ENCODE results near the gene BRD4. TPM values are rescaled to one million over a fixed set of nuclear protein-coding genes. Genes with fewer than 3 reads are reported as not detected.

Gene BRD4
- total RNA-seq, 1 experiment from 2014 or later = 144 TPM

- Histone ChIP-seq H3K79me1 (ENCODE audit: insufficient read depth, low read depth, low read length, poor library complexity, severe bottlenecking) (no peaks in the 10 kb centered on the region), H4K20me1 (ENCODE audit: control insufficient read depth, insufficient read depth, insufficient read length) (no peaks in the 10 kb centered on the region), H3K4ac (ENCODE audit: low read depth, low read length) (no peak overlapping the region), H2BK5ac (ENCODE audit: insufficient read length, low read length) (no peak overlapping the region), H3K23me2 (ENCODE audit: insufficient read length, low read depth, low read length, poor library complexity, severe bottlenecking) (peaks cover 8% of the 10 kb centered on the region), H4K8ac (replicated peaks; ENCODE audit: insufficient read length, low read depth, low read length) (no peak overlapping the region), H3K23ac (ENCODE audit: insufficient read length, low read depth, low read length) (no peak overlapping the region), H3K4me1 (ENCODE audit: insufficient read depth, low read length) (peaks cover 2% of the 10 kb centered on the region; the same call in 1 of the 2 replicates), H3K14ac (ENCODE audit: insufficient read depth, low read length) (no peak overlapping the region), H4K91ac (ENCODE audit: insufficient read length, low read depth, low read length) (no peak overlapping the region), H3K9ac (ENCODE audit: extremely low read depth, insufficient read length, low read length) (no peak overlapping the region), H3K27ac (ENCODE audit: insufficient read length, low read depth, low read length) (no peak overlapping the region), H3K9me3 (ENCODE audit: control insufficient read depth, low read depth, low read length) (no peaks in the 10 kb centered on the region), H3K79me2 (ENCODE audit: insufficient read depth, low read length) (peaks cover 18% of the 10 kb centered on the region; the same call in 1 of the 2 replicates), H3K56ac (ENCODE audit: insufficient read length, low read depth, low read length) (no peak overlapping the region), H2BK120ac (ENCODE audit: low read depth, low read length, poor library complexity, severe bottlenecking) (no peak overlapping the region), H2BK20ac (ENCODE audit: low read depth, low read length, poor library complexity, severe bottlenecking) (no peak overlapping the region), H4K5ac (ENCODE audit: insufficient read length, low read depth, low read length) (no peak overlapping the region), H2AK5ac (ENCODE audit: insufficient read length, low read length) (no peak overlapping the region), H2BK12ac (ENCODE audit: insufficient read length, low read depth, low read length) (no peak overlapping the region), H3K27me3 (ENCODE audit: insufficient read depth, low read length) (no peaks in the 10 kb centered on the region), H3T11ph (ENCODE audit: low read length) (no peak overlapping the region), H2BK15ac (ENCODE audit: low read depth, low read length) (no peak overlapping the region), H3K18ac (ENCODE audit: insufficient read length, low read depth, low read length) (no peak overlapping the region), H3K4me2 (ENCODE audit: insufficient read depth, insufficient read length, low read length) (no peak overlapping the region), H2AFZ (ENCODE audit: low read length) (no peak overlapping the region)
- Mint-ChIP-seq H3K27me3 (ENCODE audit: low read depth) (no peaks in the 10 kb centered on the region; the same call in 1 of the 2 replicates), H3K4me1 (peaks cover 25 to 28% of the 10 kb centered on the region in 2 experiments), H3K27ac (peak overlapping the region in 2 of 3 experiments; percentile 38 to 58; a peak in 3 of 7 replicates), H3K4me3 (peak overlapping the region; percentile 90 to 95; a peak in 3 of 5 replicates), H3K9me3 (no peaks in the 10 kb centered on the region; a peak in 1 of 5 replicates), H3K36me3 (ENCODE audit: insufficient read depth in 1 of 3, low read depth in 3 of 3) (peaks cover 5 to 25% (median 10%) of the 10 kb centered on the region in 3 experiments; a peak in 6 of 7 replicates)
- TF ChIP-seq CTCF (conservative IDR thresholded peaks at IDR 0.05) = no peak
- DNase-seq = no peak
- WGBS (ENCODE audit: extremely low coverage, insufficient read length, low lambda C conversion rate) = no CpG with 5 or more reads among the region's 6 CpGs
These were observed 49.5 kb upstream of the BRD4 start for GRCh38 chr19:15381864-15382263.
